Measurements from ENCODE around the gene MIDN. TPM values are rescaled to one million over a fixed set of nuclear protein-coding genes. Genes with fewer than 3 reads are reported as not detected.

Gene MIDN
- total and polyA plus RNA-seq, 10 of the 15 experiments (the other 5 are each of a cell fraction or from before 2014, with no cell fraction given) = 0.38 to 51.5 (median 7.2) TPM

- no TSS peak for BruUV-seq (replicated peaks)
- no peaks in the 10 kb centered on the region for H3K79me2 ChIP-seq (ENCODE audit: control insufficient read depth, insufficient read depth, low read length)
- no peaks in the 10 kb centered on the region for H3K9me3 ChIP-seq (replicated peaks; ENCODE audit: control insufficient read depth, insufficient read depth, low read length)
- ChIA-PET SMC1A (ENCODE audit: uncharacterized antibody, unreplicated experiment) (no interaction called here), RAD21 (ENCODE audit: unreplicated experiment) (no interaction called here), POLR2A (no interaction called here), CTCF (no interaction called here)
- H2AFZ ChIP-seq (ENCODE audit: control insufficient read depth, low read depth, low read length) = no peak overlapping the region
- no peaks in the 10 kb centered on the region for H3K27me3 ChIP-seq (replicated peaks in 1 of 2; ENCODE audit: control insufficient read depth in 2 of 2, insufficient read depth in 2 of 2, low read length in 1 of 2)
- no peak for DNase-seq (ENCODE audit: low read depth, low spot score)
- H3K27ac ChIP-seq (ENCODE audit: control insufficient read depth, insufficient read depth) = no peak overlapping the region
- H4K20me1 ChIP-seq (ENCODE audit: control insufficient read depth, insufficient read depth) = no peaks in the 10 kb centered on the region
- H3K4me1 ChIP-seq (ENCODE audit: control insufficient read depth, insufficient read depth, low read length) = peaks cover 16% of the 10 kb centered on the region
- H3K9ac ChIP-seq (ENCODE audit: control insufficient read depth, insufficient read depth, low read length) = no peak overlapping the region
- peak in 1 of 2 experiments; percentile 52; a peak in 2 of 3 replicates for TF ChIP-seq EGR1 (IDR thresholded peaks at IDR 0.05; ENCODE audit: borderline replicate concordance in 1 of 2, low read depth in 2 of 2, low read length in 2 of 2)
- TF ChIP-seq ESRRA (IDR thresholded peaks at IDR 0.05; ENCODE audit: low read length) = no peak
- in situ Hi-C loops (cut with MboI) (no loop called here), intact Hi-C loops (cut with micrococcal nuclease; ENCODE audit: unreplicated experiment) (no loop called here)
- H3K36me3 ChIP-seq (ENCODE audit: control insufficient read depth in 2 of 2, insufficient read depth in 2 of 2, low read length in 1 of 2) = no peaks in the 10 kb centered on the region
- H3K4me2 ChIP-seq (ENCODE audit: control insufficient read depth, insufficient read depth) = 0 out of 2 replicates have a peak overlapping the region, but pooled peaks have one; percentile 25
- WGBS (ENCODE audit: insufficient coverage, insufficient replicate concordance, low lambda C conversion rate, missing lambda C conversion rate) = 44% methylated on average over 28 of the region's 82 CpGs
- no peak for FAIRE-seq
- ATAC-seq = peak; percentile 38; the same call in 2 of the 3 replicates
- H3K4me3 ChIP-seq = no peak overlapping the region
Measured at GRCh38 chr19:1295169-1296012, 47.0 kb downstream of the MIDN start.

GRCh38 chr19:1296078-1296477, 47.7 kb downstream of the MIDN start:
- no peaks in the 10 kb centered on the region for H3K9me3 ChIP-seq (replicated peaks; ENCODE audit: control insufficient read depth, insufficient read depth, low read length)
- no peak overlapping the region for H3K4me2 ChIP-seq (ENCODE audit: control insufficient read depth, insufficient read depth)
- H3K4me3 ChIP-seq = no peak overlapping the region
- ChIA-PET POLR2A (no interaction called here), RAD21 (ENCODE audit: unreplicated experiment) (no interaction called here), CTCF (no interaction called here), SMC1A (ENCODE audit: uncharacterized antibody, unreplicated experiment) (no interaction called here)
- in situ Hi-C loops (cut with MboI) = no loop called here
- no peak for DNase-seq (ENCODE audit: low read depth, low spot score)
- no peak for FAIRE-seq
- H3K4me1 ChIP-seq (ENCODE audit: control insufficient read depth, insufficient read depth, low read length) = peaks cover 15% of the 10 kb centered on the region
- H3K36me3 ChIP-seq (ENCODE audit: control insufficient read depth in 2 of 2, insufficient read depth in 2 of 2, low read length in 1 of 2) = no peaks in the 10 kb centered on the region
- BruUV-seq (replicated peaks) = no TSS peak
- H3K79me2 ChIP-seq (ENCODE audit: control insufficient read depth, insufficient read depth, low read length) = no peaks in the 10 kb centered on the region
- H3K27ac ChIP-seq (ENCODE audit: control insufficient read depth, insufficient read depth) = no peak overlapping the region
- H3K9ac ChIP-seq (ENCODE audit: control insufficient read depth, insufficient read depth, low read length) = no peak overlapping the region
- no peak for ATAC-seq
- TF ChIP-seq NR2C1 (IDR thresholded peaks at IDR 0.05) = no peak
- no peak for TF ChIP-seq YBX1 (IDR thresholded peaks at IDR 0.05)
- no peaks in the 10 kb centered on the region for H4K20me1 ChIP-seq (ENCODE audit: control insufficient read depth, insufficient read depth)
- WGBS (ENCODE audit: insufficient coverage, insufficient replicate concordance, low lambda C conversion rate, missing lambda C conversion rate) = 76% methylated on average over 13 of the region's 13 CpGs
- no peak overlapping the region for H2AFZ ChIP-seq (ENCODE audit: control insufficient read depth, low read depth, low read length)
- no peaks in the 10 kb centered on the region for H3K27me3 ChIP-seq (replicated peaks in 1 of 2; ENCODE audit: control insufficient read depth in 2 of 2, insufficient read depth in 2 of 2, low read length in 1 of 2)
- intact Hi-C loops (cut with micrococcal nuclease; ENCODE audit: unreplicated experiment) = no loop called here

All from GM12878 (cell line).